ENCODE data around the gene SPTBN4.

SPTBN4 gene

GRCh38 chr19:40601134-40601974 is 134.6 kb downstream of the SPTBN4 start, which contains the start of gene LTBP4:
Gene LTBP4, plus strand, starts transcription at chr19:40601369. Its CDS starts 19 bp downstream, at chr19:40601388.
- TF ChIP-seq CTCF (IDR thresholded peaks at IDR 0.05; ENCODE audit: extremely low read depth, insufficient read depth, missing control alignments): peak; percentile 37
- in situ Hi-C loops (cut with MboI; ENCODE audit: low pct_unique_long_range_greater_than_20kb, low sequenced_read_pairs, unreplicated experiment): loop anchor here (25.0 kb wide), 1 partner anchor 289 kb away; no protein-coding TSS in a partner anchor
- no peak for DNase-seq (ENCODE audit: low spot score)

- no peak for DNase-seq (ENCODE audit: low spot score)
- in situ Hi-C loops (cut with MboI; ENCODE audit: low pct_unique_long_range_greater_than_20kb, low sequenced_read_pairs, unreplicated experiment): loop anchor here (25.0 kb wide), 1 partner anchor 291 kb away; no protein-coding TSS in a partner anchor
- TF ChIP-seq CTCF (IDR thresholded peaks at IDR 0.05; ENCODE audit: extremely low read depth, insufficient read depth, missing control alignments): no peak
Measured at GRCh38 chr19:40603071-40603388, 136.2 kb downstream of the SPTBN4 start.

GRCh38 chr19:40603389-40604170 is 136.8 kb downstream of the SPTBN4 start:
- in situ Hi-C loops (cut with MboI; ENCODE audit: low pct_unique_long_range_greater_than_20kb, low sequenced_read_pairs, unreplicated experiment): loop anchor here (25.0 kb wide), 1 partner anchor 291 kb away; no protein-coding TSS in a partner anchor
- DNase-seq (ENCODE audit: low spot score): peak; percentile 97
- no peak for TF ChIP-seq CTCF (IDR thresholded peaks at IDR 0.05; ENCODE audit: extremely low read depth, insufficient read depth, missing control alignments)

- no peak for TF ChIP-seq CTCF (IDR thresholded peaks at IDR 0.05; ENCODE audit: extremely low read depth, insufficient read depth, missing control alignments)
- in situ Hi-C loops (cut with MboI; ENCODE audit: low pct_unique_long_range_greater_than_20kb, low sequenced_read_pairs, unreplicated experiment): loop anchor here (25.0 kb wide), 1 partner anchor 292 kb away; no protein-coding TSS in a partner anchor
- no peak for DNase-seq (ENCODE audit: low spot score)
Measured at GRCh38 chr19:40604171-40604646, 137.4 kb downstream of the SPTBN4 start.

GRCh38 chr19:40604647-40605215 is 137.9 kb downstream of the SPTBN4 start:
- TF ChIP-seq CTCF (IDR thresholded peaks at IDR 0.05; ENCODE audit: extremely low read depth, insufficient read depth, missing control alignments): no peak
- in situ Hi-C loops (cut with MboI; ENCODE audit: low pct_unique_long_range_greater_than_20kb, low sequenced_read_pairs, unreplicated experiment): loop anchor here (25.0 kb wide), 1 partner anchor 292 kb away; no protein-coding TSS in a partner anchor
- no peak for DNase-seq (ENCODE audit: low spot score)
